ENCODE data around the gene GPR61.

DNA sequence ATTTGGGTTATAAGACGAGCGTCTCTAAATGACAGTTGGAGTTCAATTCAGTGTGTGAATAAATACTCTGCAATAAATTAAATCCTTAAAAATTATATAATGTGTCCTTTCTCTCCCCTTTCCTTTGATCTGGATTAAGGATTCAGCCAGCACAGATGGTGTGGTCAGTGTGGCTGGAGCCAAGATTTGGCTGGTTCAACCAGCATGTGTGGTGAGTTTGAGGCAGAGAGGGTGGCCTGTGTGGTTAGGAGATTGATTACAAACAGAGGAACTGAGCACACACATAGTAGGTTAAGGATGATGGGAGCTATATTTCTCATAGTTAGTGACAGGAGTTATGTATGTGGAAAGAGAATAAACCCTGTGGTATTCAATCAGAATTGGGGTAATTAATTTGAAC, 16.0 kb upstream of the GPR61 start:
- TF ChIP-seq, protein P1, sequence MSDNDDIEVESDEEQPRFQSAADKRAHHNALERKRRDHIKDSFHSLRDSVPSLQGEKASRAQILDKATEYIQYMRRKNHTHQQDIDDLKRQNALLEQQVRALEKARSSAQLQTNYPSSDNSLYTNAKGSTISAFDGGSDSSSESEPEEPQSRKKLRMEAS (IDR thresholded peaks at IDR 0.05; ENCODE audit: low read depth, low read length) = no peak
- TF ChIP-seq, protein P2, sequence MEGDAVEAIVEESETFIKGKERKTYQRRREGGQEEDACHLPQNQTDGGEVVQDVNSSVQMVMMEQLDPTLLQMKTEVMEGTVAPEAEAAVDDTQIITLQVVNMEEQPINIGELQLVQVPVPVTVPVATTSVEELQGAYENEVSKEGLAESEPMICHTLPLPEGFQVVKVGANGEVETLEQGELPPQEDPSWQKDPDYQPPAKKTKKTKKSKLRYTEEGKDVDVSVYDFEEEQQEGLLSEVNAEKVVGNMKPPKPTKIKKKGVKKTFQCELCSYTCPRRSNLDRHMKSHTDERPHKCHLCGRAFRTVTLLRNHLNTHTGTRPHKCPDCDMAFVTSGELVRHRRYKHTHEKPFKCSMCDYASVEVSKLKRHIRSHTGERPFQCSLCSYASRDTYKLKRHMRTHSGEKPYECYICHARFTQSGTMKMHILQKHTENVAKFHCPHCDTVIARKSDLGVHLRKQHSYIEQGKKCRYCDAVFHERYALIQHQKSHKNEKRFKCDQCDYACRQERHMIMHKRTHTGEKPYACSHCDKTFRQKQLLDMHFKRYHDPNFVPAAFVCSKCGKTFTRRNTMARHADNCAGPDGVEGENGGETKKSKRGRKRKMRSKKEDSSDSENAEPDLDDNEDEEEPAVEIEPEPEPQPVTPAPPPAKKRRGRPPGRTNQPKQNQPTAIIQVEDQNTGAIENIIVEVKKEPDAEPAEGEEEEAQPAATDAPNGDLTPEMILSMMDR (IDR thresholded peaks at IDR 0.05; ENCODE audit: low read depth, low read length) = no peak
- no peak for TF ChIP-seq POLR2A (IDR thresholded peaks at IDR 0.05; ENCODE audit: extremely low read depth, insufficient read length)
